Endometrial microvascular endothelial cells (primary cell): ENCODE measurements around the gene PADI2. TPM values are rescaled to one million over a fixed set of nuclear protein-coding genes. Genes with fewer than 3 reads are reported as not detected.

Experiments
- in situ Hi-C: cut with HindIII; loops from 2 replicates; pipeline ENCODE4 v1.10.0; 2017; ENCODE audit warnings: low sequenced_read_pairs, low pct_unique_long_range_greater_than_20kb; ENCODE audit errors: inconsistent ontology term
- total RNA-seq: library from RNA; depleted of rRNA; stranded (reverse); fragments of >200 nt; gene quantifications from one replicate; pipeline ENCODE4 v1.2.3, GENCODE V29; 2015; ENCODE audit errors: inconsistent ontology term

The PADI2 gene
- total RNA-seq, 1 donor from 2014 or later = 0.37 TPM

DNA sequence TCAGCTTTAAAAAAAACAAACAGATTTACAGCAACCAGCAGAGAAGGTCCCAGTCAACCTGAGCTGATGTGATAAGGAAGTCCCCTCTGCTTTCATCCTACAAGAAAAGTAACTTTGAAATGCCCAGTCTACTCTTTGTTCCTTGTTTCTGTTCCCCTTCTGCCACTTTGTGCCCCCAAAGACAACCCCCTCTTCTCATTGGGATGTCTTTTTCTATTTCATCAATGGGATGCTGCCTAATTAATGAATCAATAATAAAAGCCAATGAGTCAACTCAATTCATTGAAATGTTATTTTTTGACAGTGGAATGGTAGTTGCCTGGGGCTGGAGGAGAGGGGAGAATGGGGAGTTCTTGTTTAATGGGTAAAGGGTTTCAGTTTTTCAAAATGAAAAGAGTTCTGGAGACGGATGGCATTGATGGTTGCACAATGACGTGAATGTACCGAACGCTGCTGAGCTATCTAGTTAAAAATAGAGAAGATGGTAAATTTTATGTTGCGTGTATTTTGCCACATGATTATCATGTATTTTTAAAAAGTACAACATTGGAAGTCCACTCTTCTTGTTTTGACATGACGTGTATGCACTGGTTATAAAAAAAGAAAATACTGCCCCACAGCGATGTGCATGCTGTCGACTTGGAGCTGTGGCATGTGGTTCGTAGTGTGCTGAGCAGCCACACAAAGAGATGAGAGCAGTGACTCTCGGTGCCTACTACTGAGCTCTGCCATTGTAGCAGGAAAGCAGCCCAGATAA, 22.4 kb upstream of the PADI2 start:
- in situ Hi-C loops = no loop called here

- in situ Hi-C loops = no loop called here
Observed at GRCh38 chr1:17140279-17140678, 21.0 kb upstream of the PADI2 start.

GRCh38 chr1:17139637-17140036, 20.4 kb upstream of the PADI2 start:
- in situ Hi-C loops = no loop called here

DNA sequence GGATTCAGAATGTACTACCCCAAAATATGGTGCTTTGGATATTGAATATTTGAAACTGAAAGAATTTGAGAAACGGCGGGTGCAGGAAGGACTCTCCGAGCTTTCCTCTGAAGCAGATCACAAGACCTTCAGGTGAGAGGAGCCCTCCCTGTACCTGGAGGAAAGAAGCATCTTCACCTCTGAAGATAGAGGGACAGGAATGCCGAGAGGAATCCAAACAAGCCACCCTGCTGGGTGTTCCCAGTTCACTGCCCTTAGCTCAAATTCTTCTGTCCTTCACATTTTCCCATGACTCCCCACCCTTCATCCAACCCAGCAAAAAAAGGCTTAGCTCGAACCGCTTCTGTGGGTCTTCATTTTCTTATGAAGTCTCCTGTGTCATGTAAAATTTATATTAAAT, 18.2 kb upstream of the PADI2 start:
- in situ Hi-C loops = no loop called here

GRCh38 chr1:17136936-17137335, 17.7 kb upstream of the PADI2 start:
- in situ Hi-C loops = no loop called here

DNA sequence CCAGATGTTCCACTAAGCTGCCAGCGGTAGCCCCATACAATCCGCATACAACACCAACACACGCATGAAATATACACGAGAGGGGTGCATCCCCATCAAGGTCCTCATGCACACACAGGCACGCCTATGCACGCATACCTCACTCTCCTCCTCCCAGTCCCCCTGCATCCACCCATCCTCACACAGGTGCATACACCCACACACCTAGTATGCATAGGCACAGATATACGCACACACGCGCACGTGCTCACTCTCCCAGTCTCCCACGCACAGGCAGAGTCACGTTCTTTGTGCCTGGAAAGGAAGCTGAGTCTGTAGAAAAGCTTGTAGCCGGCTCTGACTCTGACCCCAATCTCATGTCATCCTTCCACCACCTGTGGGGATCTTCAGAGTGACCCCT, 16.9 kb upstream of the PADI2 start:
- in situ Hi-C loops = no loop called here

DNA sequence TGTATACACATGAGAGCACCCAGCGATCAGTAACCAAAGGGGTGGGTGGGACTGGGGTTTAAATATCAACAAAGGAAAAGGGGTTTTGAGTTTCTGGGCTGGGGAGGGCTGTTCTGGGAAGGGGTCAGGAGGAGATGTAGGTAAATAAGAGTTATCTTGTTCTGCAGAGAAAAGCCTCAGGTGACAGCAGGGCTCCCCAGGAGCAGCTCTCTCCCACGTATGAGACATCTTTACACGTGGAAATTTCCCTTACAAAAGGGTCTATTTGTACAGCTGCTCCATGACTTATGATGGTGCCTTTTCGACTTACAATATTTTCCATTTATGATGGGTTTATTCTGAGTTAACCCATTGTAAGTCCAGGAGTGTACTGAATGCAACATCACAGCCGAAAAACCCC, 16.3 kb upstream of the PADI2 start:
- in situ Hi-C loops = no loop called here

DNA sequence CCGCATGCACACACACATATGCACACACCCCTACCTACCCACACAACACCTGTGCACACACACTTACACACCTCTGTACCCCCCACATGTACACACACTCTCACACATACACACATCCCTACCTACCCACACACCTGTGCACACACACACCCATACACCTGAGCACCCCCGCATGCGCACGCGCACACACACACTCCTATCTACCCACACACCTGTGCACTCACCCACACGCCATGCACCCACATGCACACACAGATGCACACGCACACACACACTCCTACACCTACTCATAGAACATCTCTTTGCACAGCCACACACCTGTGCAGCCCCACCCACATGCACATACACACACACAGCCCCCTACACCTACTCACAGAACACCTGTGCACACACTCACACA, 15.5 kb upstream of the PADI2 start:
- in situ Hi-C loops = no loop called here

DNA sequence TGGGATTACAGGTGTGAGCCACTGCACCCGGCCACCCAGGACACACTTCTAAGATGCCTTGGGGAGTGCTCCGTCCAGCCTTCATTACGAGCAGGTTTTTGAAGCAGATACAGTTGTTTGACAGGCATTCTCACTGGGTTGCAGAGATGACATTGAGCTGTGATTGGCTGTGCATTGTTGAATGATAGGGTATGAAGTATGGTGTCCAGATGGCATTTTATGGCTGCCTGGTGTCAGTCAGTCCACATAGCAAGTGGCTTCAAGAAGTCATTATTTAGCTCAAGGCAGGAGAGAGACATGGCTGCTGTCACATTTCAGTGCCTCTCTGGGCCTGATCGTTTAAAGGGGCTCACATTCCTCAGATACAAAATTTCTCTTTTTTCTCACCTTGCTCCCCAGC, 14.8 kb upstream of the PADI2 start:
- in situ Hi-C loops = no loop called here

DNA sequence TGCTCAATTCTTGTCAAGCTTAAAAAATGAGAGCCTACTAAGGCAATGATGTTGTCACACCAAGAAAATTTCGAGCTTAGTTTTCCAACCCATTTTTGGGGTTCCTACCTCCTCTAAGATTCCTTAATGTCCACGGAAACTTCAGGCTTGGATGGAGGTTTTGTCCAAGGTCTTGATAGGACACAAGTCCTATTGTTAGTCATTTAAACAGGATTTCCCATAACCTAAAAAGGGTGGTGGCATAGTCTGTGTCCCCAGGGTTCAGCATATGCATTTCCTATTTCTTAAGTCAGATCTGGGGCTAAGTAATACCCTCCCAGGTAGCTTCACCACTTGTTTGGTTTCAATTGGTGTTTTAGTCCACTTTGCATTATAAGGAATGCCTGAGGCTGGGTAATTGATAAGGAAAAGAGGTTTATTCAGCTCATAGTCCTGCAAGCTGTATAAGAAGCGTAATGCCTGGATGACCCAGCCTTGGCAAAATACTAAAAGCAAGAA, 10.9 kb upstream of the PADI2 start:
- in situ Hi-C loops = no loop called here

DNA sequence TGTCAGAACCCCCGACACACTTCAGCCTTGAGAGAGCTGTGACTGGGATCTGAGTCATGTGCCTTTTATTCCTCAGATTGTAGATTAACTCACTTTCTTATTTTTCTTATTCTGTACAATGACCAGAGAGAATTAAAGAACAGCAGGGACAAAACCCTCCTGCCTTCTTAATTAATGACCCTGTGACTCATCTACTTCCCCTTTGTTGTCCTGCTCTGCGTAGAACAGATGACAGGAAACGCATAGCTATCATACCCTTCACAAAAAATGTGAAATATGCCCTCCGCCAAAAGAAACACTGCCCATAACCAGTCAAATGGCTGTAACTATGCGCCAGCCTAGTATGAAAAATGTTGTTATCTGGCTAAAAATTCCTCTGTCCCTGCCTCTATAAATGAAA, 9.1 kb upstream of the PADI2 start:
- in situ Hi-C loops = no loop called here

DNA sequence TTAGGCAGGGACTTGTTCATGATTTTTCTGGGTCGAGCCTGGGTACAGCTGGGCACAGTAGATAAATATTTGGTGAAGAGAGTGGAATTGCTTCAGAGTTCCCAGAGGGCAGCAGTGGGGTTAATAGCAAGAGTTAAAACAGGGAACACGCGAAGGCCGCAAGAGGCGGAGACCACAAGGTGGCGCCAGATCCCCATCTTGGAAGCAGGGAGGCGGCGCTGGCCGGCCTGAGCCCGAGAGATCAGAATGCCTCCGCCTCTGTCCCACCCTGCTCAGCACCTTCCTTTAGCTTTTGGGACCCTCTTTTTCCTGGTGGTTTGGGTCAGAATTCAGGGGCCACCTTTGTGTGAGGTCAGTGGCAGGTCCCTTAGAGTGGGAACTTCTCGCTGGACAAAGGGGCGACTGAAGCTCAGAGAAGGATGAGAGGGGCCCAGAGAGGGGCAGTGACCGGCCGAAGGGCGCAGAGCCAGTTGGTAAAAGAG, 6.5 kb upstream of the PADI2 start:
- in situ Hi-C loops = no loop called here

- in situ Hi-C loops = no loop called here
Observed at GRCh38 chr1:17123196-17124045, 4.2 kb upstream of the PADI2 start.

DNA sequence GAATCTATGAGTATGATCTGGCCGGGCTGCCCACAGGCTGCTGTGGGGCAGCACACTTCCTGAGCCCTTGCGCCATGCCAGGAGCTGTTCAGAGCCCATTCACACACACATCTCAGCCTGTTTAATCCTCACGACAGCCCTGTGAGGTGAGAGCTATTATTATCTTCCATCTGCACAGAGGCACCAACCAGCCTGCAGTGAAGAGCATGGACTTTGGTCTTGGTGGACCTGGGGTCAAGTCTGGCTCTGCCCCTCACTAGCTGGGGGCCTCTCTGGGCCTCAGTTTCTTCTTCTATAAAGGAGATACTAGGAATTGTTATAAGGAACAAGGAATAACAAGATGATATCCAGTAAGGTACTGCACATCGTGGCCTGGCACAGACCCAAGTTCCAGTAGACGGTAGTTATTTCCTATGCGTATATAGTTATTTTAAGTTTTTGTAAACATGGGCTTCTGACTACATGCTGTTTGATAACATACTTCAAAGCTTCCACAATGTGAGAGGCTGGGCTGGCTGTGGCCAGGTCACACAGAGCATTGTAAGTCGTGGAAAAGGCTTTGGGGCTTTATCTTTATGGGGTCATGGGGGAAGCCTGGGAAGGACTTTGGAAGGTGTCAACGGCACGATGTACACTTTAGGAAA, 3.4 kb upstream of the PADI2 start:
- in situ Hi-C loops = no loop called here

- in situ Hi-C loops = no loop called here
Observed at GRCh38 chr1:17121881-17122280, 2.6 kb upstream of the PADI2 start.

- in situ Hi-C loops = no loop called here
Observed at GRCh38 chr1:17120962-17121837, 1.9 kb upstream of the PADI2 start.

GRCh38 chr1:17120481-17120877, 1.2 kb upstream of the PADI2 start:
- in situ Hi-C loops = no loop called here

DNA sequence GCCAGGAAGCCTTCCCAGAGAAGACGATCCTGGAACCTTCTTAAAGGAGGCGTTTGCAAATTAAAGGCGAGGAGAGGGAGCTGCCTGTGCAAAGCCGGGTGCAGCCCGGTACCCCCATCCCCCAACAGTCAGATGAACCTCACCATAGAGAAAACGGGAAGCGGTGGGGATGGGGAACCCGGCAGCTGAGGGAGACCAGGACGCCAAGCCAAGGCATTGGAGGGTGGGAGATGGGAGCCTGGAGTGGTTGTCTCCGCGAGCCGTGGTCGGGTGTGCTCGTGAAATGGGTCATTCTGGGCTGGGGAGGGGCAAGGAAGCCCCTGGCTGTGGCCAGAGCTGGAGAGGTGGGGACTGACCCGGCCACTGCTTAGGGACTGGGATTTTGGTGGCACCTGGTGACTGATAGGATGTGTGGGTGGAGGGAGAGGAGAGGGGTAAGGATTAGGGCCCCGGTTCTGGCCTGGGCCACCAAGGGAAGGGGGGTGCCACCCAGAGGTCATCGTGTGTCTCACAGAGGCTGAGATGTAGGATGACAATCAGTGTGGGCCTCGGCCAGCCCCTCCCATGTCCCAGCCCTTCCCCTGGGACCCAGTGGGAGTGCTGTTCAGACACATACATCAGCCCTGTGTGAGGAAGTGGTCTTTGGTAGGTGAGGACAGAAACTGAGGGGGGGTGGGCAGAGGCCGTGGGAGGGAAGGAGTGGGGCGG, 676 bp upstream of the PADI2 start:
- in situ Hi-C loops = no loop called here
